A673 (cell line): ENCODE results near the gene PSG7.
"Not testable (repeated sequence)": the region's sequence is repeated elsewhere in the genome, so short reads cannot be mapped to it uniquely, and the experiment has no call there.

Experiments
- CTCF ChIP-seq: fragments of 300-800, 200-600 bp; sonication (generic); conservative IDR thresholded peaks from 2 replicates; pipeline ENCODE4 v1.5.1; 2017; ENCODE audit warnings: low read depth, mild to moderate bottlenecking, antibody characterized with exemption, low read length, moderate library complexity, mixed read lengths
- EZH2 ChIP-seq: fragments of 200-600 bp; sonication (generic); IDR thresholded peaks from 2 replicates; pipeline ENCODE4 v1.6.1; 2017; ENCODE audit warnings: borderline replicate concordance, low read depth, mild to moderate bottlenecking, mixed read lengths, antibody characterized with exemption, low read length; ENCODE audit not compliant: poor library complexity, severe bottlenecking

- not testable (repeated sequence) for TF ChIP-seq CTCF, EZH2
These were observed 25.3 kb downstream of the PSG7 start for GRCh38 chr19:42911731-42912130.
